WI38 (cell line): ENCODE measurements around the gene DRD5.
"Not testable (repeated sequence)": the region's sequence is repeated elsewhere in the genome, so short reads cannot be mapped to it uniquely, and the experiment has no call there.

Source experiments
- H3K4me3 ChIP-seq: 2 replicates; pipeline ENCODE4 v1.5.1; 2011; ENCODE audit warnings: low read depth, mild to moderate bottlenecking, control low read depth, low read length
- TF ChIP-seq, protein P1 (sequence below): IDR thresholded peaks from 2 replicates; pipeline ENCODE4 v1.5.1; 2012; ENCODE audit warnings: low read depth, mild to moderate bottlenecking, control low read depth, low read length

Gene DRD5

DNA sequence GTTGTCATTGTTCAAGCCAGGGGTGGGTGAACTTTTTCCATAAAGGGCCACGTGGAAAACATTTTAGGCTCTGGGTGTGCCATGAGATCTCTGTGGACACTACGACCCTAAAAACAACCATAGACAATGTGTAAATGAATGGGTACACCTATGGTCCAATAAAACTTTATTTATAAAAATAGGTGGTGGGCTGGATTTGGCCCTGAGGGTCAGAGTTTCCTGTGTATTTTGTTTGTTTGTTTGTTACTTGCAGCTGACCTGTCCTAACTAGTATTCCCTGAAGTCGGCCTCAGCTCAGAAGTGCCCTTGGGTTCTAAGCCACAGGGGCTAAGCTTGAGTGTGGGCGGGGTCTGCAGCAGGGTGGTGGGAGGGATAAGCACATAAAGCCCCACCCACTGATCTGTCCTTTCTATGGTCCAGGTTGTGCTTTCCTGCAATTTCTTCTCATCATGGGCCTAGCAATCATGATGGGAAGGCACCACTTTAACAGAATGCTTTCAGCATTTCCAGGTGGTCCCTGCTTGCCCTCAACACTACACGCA, 17.2 kb upstream of the DRD5 start:
- H3K4me3 ChIP-seq: no peak overlapping the region
- TF ChIP-seq, protein P1, sequence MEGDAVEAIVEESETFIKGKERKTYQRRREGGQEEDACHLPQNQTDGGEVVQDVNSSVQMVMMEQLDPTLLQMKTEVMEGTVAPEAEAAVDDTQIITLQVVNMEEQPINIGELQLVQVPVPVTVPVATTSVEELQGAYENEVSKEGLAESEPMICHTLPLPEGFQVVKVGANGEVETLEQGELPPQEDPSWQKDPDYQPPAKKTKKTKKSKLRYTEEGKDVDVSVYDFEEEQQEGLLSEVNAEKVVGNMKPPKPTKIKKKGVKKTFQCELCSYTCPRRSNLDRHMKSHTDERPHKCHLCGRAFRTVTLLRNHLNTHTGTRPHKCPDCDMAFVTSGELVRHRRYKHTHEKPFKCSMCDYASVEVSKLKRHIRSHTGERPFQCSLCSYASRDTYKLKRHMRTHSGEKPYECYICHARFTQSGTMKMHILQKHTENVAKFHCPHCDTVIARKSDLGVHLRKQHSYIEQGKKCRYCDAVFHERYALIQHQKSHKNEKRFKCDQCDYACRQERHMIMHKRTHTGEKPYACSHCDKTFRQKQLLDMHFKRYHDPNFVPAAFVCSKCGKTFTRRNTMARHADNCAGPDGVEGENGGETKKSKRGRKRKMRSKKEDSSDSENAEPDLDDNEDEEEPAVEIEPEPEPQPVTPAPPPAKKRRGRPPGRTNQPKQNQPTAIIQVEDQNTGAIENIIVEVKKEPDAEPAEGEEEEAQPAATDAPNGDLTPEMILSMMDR: no peak

DNA sequence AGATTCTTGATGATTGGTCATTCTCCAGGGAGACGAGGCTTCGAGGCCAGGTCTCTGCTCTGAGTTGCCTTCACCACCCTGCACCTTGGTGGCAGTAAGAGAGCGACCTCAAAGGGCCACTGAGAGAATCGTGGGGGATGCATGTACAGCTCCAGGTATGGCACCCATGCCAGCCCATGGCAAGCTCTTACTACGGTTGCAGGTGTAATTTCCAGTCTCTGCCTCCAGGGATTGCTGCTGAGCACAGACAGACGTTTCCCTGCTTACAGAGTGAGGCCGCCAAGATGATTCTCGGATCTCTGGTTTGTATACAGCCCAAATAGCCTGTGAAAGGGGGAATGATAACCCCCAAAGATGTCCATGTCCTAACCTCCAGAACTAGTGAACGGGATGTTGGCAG, 16.3 kb upstream of the DRD5 start:
- TF ChIP-seq, protein P1: no peak

DNA sequence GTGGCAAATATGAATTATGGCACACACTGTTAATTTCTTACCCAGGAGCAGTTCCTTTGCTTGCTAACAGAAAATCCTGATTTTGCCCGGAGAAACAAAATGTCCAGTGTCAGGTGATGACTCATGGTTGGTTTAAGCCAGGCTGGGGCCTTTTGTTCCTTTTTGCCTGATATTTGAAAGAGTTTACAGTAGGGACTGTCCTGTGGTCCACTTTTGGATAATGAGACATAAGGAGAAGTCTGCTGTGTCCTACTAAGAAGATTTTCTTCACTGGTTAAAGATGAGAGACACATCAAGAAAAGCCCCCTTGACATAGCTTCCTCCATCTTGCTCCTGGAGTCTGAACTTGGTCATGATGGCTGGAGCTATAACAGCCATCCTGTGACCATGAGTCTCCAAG, 12.1 kb upstream of the DRD5 start:
- H3K4me3 ChIP-seq: no peak overlapping the region
- TF ChIP-seq, protein P1: no peak

More for the DNA sequence above, 16.3 kb upstream of the DRD5 start:
- no peak overlapping the region for H3K4me3 ChIP-seq

DNA sequence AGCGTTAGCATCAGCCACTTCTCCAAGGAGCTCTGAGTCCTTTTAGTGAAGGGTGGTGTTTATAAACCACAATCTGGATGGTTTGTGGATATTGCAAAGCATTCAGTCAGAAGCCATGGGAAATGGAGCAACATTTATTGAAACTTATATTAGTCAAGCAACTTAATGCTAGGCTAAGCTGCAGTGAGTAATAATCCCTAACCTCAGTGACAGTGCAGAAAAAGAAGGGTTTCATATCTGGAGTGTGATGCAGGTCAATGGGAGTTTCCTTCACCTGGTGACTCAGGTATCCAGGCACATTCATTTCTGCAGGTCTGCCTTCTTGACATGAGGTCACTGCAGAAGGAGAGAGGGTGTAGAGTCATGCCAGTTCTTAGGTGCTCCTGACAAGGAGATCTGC, 10.4 kb upstream of the DRD5 start:
- TF ChIP-seq, protein P1: no peak
- H3K4me3 ChIP-seq: no peak overlapping the region

DNA sequence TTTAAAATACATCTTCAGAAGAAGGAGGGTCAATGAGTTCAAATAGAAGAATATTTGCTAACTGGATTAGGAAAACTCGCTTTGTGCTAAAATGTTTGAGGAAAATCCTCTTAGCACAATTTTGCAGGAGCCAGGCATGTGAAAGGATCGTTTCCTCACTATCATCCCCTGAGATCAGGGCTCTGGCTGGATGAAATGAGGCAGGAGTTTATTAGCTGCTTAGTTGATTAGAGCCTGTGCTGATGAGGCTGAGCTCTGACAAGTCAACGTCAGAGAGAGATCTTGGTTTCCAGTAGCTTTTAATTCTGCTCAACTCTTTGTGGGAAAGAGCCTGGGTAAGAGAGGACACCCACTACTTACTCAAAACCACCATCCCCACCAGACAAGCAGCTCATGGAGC, 8.0 kb upstream of the DRD5 start:
- TF ChIP-seq, protein P1: no peak
- H3K4me3 ChIP-seq: no peak overlapping the region

DNA sequence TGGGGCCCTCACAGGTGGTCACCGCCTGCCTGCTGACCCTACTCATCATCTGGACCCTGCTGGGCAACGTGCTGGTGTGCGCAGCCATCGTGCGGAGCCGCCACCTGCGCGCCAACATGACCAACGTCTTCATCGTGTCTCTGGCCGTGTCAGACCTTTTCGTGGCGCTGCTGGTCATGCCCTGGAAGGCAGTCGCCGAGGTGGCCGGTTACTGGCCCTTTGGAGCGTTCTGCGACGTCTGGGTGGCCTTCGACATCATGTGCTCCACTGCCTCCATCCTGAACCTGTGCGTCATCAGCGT, 652 bp downstream of the DRD5 start:
- TF ChIP-seq, protein P1: no peak
- H3K4me3 ChIP-seq: no peak overlapping the region

DNA sequence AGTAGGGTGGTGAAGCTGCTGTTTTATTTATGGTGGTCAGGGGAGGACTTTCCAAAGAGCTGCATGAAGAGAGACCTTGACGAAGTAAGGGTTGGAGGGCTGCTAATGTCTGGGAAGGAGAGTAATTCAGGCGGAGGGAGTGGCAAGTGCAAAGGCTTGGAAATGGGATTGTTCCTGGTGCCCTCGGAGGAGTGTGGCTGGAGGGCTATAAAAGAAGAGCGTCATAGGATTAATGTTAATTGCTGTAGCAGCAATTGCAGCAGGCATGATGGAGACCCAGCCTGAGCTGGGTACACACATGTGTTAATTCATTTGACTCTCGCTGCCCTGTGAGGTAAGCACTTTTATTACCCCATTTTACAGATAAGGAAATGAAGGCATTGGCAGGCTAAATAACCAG, 4.5 kb downstream of the DRD5 start:
- H3K4me3 ChIP-seq: not testable (repeated sequence)

DNA sequence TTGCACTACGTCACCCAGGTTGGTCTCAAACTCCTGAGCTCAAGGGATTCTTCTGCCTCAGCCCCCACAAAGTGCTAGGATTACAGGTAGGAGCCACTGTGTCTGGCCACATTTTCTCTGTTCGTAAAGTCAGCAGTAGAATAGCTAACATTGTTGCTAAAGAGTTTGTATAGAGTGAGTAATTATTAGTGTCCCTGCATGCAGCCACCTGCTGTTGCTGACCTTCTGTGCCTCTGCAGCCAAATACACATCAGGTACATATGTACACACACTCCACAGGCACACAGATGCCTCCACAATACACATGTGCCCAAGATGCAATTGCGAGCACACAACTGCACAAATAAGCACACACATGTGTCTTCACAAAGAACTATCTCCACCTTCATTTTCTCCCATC, 10.9 kb downstream of the DRD5 start:
- TF ChIP-seq, protein P1: no peak
- H3K4me3 ChIP-seq: no peak overlapping the region

DNA sequence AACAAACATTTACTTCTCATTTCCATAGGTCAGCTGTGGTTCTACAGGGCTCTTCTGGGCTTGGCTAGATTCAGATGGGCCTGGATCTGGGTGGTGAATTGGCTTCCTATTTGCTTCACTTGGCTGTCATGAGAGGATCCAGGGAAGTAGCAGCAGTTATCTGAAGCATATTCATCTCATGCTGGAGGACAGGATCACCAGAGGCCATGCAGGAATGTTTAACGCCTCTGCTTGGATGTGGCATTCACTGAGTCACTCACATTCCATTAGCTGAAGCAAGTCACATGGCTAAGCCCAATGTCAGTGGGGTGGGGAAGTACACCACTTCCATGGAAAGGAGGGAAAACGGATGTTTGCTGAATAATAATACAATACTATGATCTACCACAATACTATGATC, 15.2 kb downstream of the DRD5 start:
- H3K4me3 ChIP-seq: not testable (repeated sequence)
